NCI-H2227 (cell line): Measurements from ENCODE around the gene PAPPA.
A peak's percentile ranks its signal among the peaks of the same experiment; 100 is the strongest.

Experiments
- DNase-seq: peaks from one replicate; lab custom pipeline; 2025; ENCODE audit not compliant: unreplicated experiment; lab: John Stamatoyannopoulos, UW

PAPPA gene

GRCh38 chr9:116308076-116308475 is 154.5 kb downstream of the PAPPA start:
- DNase-seq = no peak

GRCh38 chr9:116309900-116310611 is 156.5 kb downstream of the PAPPA start:
- no peak for DNase-seq

GRCh38 chr9:116312221-116312620 is 158.6 kb downstream of the PAPPA start:
- DNase-seq = no peak

- no peak for DNase-seq
Observed at GRCh38 chr9:116313638-116314037, 160.0 kb downstream of the PAPPA start.

- DNase-seq = no peak
Observed at GRCh38 chr9:116316246-116316645, 162.7 kb downstream of the PAPPA start.

GRCh38 chr9:116317503-116317902 is 163.9 kb downstream of the PAPPA start:
- no peak for DNase-seq

- peak; percentile 36 for DNase-seq
Observed at GRCh38 chr9:116318468-116319374, 165.1 kb downstream of the PAPPA start.

GRCh38 chr9:116319480-116319879 is 165.9 kb downstream of the PAPPA start:
- DNase-seq = no peak

- DNase-seq = no peak
Observed at GRCh38 chr9:116320290-116320689, 166.7 kb downstream of the PAPPA start.

GRCh38 chr9:116322521-116322920 is 168.9 kb downstream of the PAPPA start:
- DNase-seq = no peak

- no peak for DNase-seq
Observed at GRCh38 chr9:116323012-116323411, 169.4 kb downstream of the PAPPA start.

GRCh38 chr9:116323571-116323970 is 170.0 kb downstream of the PAPPA start:
- no peak for DNase-seq

- DNase-seq = no peak
Observed at GRCh38 chr9:116325924-116326323, 172.3 kb downstream of the PAPPA start.

GRCh38 chr9:116327701-116328405 is 174.3 kb downstream of the PAPPA start:
- no peak for DNase-seq

GRCh38 chr9:116329470-116329869 is 175.9 kb downstream of the PAPPA start:
- DNase-seq = no peak

- DNase-seq = no peak
Observed at GRCh38 chr9:116331241-116331640, 177.7 kb downstream of the PAPPA start.

- DNase-seq = no peak
Observed at GRCh38 chr9:116332090-116332489, 178.5 kb downstream of the PAPPA start.

GRCh38 chr9:116333254-116333653 is 179.7 kb downstream of the PAPPA start:
- DNase-seq = no peak

- DNase-seq = no peak
Observed at GRCh38 chr9:116334546-116335150, 181.1 kb downstream of the PAPPA start.

- no peak for DNase-seq
Observed at GRCh38 chr9:116335392-116335791, 181.8 kb downstream of the PAPPA start.
